NCI-H1105 treated with DMSO at 0.1 percent for 48 hours (cell line): Measurements from ENCODE around the gene GUCA1A.
"Not testable (repeated sequence)": the region's sequence is repeated elsewhere in the genome, so short reads cannot be mapped to it uniquely, and the experiment has no call there.

Source experiments
- DNase-seq: peaks from one replicate; lab custom pipeline; 2025; lab: John Stamatoyannopoulos, UW

The GUCA1A gene

GRCh38 chr6:42147138-42147562, 26.0 kb upstream of the GUCA1A start:
- no peak for DNase-seq

- no peak for DNase-seq
These were observed 25.1 kb upstream of the GUCA1A start for GRCh38 chr6:42148058-42148457.

GRCh38 chr6:42150254-42150653, 22.9 kb upstream of the GUCA1A start:
- DNase-seq, result no peak

GRCh38 chr6:42152024-42152423, 21.1 kb upstream of the GUCA1A start:
- no peak for DNase-seq

GRCh38 chr6:42152528-42153213, 20.5 kb upstream of the GUCA1A start:
- DNase-seq, result not testable (repeated sequence)

GRCh38 chr6:42153921-42154320, 19.2 kb upstream of the GUCA1A start:
- DNase-seq, result no peak

- no peak for DNase-seq
These were observed 18.5 kb upstream of the GUCA1A start for GRCh38 chr6:42154461-42155209.

- DNase-seq, result no peak
These were observed 17.9 kb upstream of the GUCA1A start for GRCh38 chr6:42155293-42155692.

GRCh38 chr6:42156638-42157037, 16.5 kb upstream of the GUCA1A start:
- DNase-seq, result no peak

- DNase-seq, result no peak
These were observed 15.2 kb upstream of the GUCA1A start for GRCh38 chr6:42158011-42158410.

GRCh38 chr6:42158631-42159030, 14.5 kb upstream of the GUCA1A start:
- DNase-seq, result no peak

- DNase-seq, result no peak
These were observed 13.6 kb upstream of the GUCA1A start for GRCh38 chr6:42159431-42160024.

GRCh38 chr6:42162384-42162783, 10.8 kb upstream of the GUCA1A start:
- DNase-seq, result no peak

GRCh38 chr6:42162812-42163211, 10.4 kb upstream of the GUCA1A start:
- DNase-seq, result no peak

GRCh38 chr6:42163981-42164380, 9.2 kb upstream of the GUCA1A start:
- DNase-seq, result no peak

- DNase-seq, result no peak
These were observed 8.1 kb upstream of the GUCA1A start for GRCh38 chr6:42165016-42165415.

- peak; percentile 76 for DNase-seq
These were observed 6.6 kb upstream of the GUCA1A start for GRCh38 chr6:42166444-42167141.

- no peak for DNase-seq
These were observed 4.5 kb upstream of the GUCA1A start for GRCh38 chr6:42168650-42169049.

- not testable (repeated sequence) for DNase-seq
These were observed 3.4 kb upstream of the GUCA1A start for GRCh38 chr6:42169780-42170179.

GRCh38 chr6:42171813-42172581, 1.2 kb upstream of the GUCA1A start:
- DNase-seq, result no peak

GRCh38 chr6:42175860-42176259, 2.7 kb downstream of the GUCA1A start:
- no peak for DNase-seq

- no peak for DNase-seq
These were observed 3.8 kb downstream of the GUCA1A start for GRCh38 chr6:42176981-42177380.
